SH-SY5Y (cell line): ENCODE results near the gene LTBP4.

Experiments used
- GATA2 ChIP-seq: IDR thresholded peaks from 2 replicates; pipeline ENCODE4 v1.6.1; 2011; ENCODE audit warnings: mild to moderate bottlenecking, low read depth, low read length
- GATA3 ChIP-seq: IDR thresholded peaks from 2 replicates; pipeline ENCODE4 v1.6.1; 2011; ENCODE audit warnings: low read depth, mild to moderate bottlenecking, low read length, moderate library complexity

LTBP4 gene

GRCh38 chr19:40641281-40641680, 40.1 kb downstream of the LTBP4 start:
- TF ChIP-seq GATA3 (no peak), GATA2 (no peak)

- TF ChIP-seq GATA3, result no peak
- no peak for TF ChIP-seq GATA2
Observed at GRCh38 chr19:40642051-40642706, 41.0 kb downstream of the LTBP4 start.

GRCh38 chr19:40642757-40643305, 41.7 kb downstream of the LTBP4 start:
- TF ChIP-seq GATA2 (no peak), GATA3 (no peak)

GRCh38 chr19:40646743-40647254, 45.6 kb downstream of the LTBP4 start:
- TF ChIP-seq GATA2 (no peak), GATA3 (no peak)

- TF ChIP-seq GATA2 (no peak), GATA3 (no peak)
Observed at GRCh38 chr19:40650749-40651305, 49.7 kb downstream of the LTBP4 start.

- no peak for TF ChIP-seq GATA2
- TF ChIP-seq GATA3, result no peak
Observed at GRCh38 chr19:40658031-40658430, 56.9 kb downstream of the LTBP4 start.

- TF ChIP-seq GATA3, result no peak
- no peak for TF ChIP-seq GATA2
Observed at GRCh38 chr19:40659116-40659515, 57.9 kb downstream of the LTBP4 start.

- TF ChIP-seq GATA3, result no peak
Observed at GRCh38 chr19:40659566-40659965, 58.4 kb downstream of the LTBP4 start.

- TF ChIP-seq GATA2 (no peak), GATA3 (no peak)
Observed at GRCh38 chr19:40661616-40662015, 60.4 kb downstream of the LTBP4 start.

- TF ChIP-seq GATA3 (no peak), GATA2 (no peak)
Observed at GRCh38 chr19:40662925-40663694, 61.9 kb downstream of the LTBP4 start.

GRCh38 chr19:40663695-40664692, 62.8 kb downstream of the LTBP4 start:
- TF ChIP-seq GATA2, result no peak
- no peak for TF ChIP-seq GATA3

- TF ChIP-seq GATA2 (no peak), GATA3 (no peak)
Observed at GRCh38 chr19:40666803-40667438, 65.8 kb downstream of the LTBP4 start.

- no peak for TF ChIP-seq GATA2
- TF ChIP-seq GATA3, result no peak
Observed at GRCh38 chr19:40667602-40668001, 66.4 kb downstream of the LTBP4 start.
